ENCODE results near the gene POLR3B. TPM values are rescaled to one million over a fixed set of nuclear protein-coding genes. Genes with fewer than 3 reads are reported as not detected.

POLR3B gene
- total and polyA plus RNA-seq, 2 of the 8 experiments (the other 6 are each of a cell fraction or from before 2014, with no cell fraction given), result 5.0 to 13.2 TPM

DNA sequence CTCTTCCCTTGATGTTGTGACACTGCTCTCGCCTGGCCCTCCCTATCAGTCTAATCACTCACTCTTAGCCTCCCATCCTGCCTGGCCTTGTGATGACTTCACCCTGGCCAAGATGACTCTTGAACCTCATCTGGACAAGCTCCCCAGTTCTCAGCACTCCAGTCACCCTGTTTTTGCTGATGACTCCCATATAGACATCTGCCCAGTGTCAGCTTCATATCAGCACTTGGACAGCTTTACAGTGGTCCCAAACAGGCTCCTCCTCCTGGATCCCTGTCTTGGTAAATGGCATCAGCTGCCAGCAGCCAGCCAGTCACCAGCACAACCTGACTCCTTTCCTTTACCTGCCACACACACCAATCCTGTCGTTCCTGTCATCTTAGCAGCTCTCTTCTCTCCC is 104.2 kb downstream of the POLR3B start:
- H3K4me2 ChIP-seq (ENCODE audit: insufficient read depth in 1 of 2, low read depth in 2 of 2, low read length in 2 of 2), result no peak overlapping the region
- H3K18ac ChIP-seq (ENCODE audit: extremely low read depth, low read length), result no peak overlapping the region
- H2BK15ac ChIP-seq (ENCODE audit: low read length), result no peak overlapping the region
- no peaks in the 10 kb centered on the region for H3K79me1 ChIP-seq (ENCODE audit: low read depth, low read length)
- FAIRE-seq (no peak), DNase-seq (ENCODE audit: low read depth in 1 of 2, low spot score in 2 of 2) (no peak)
- no peak overlapping the region for H2BK12ac ChIP-seq (ENCODE audit: low read depth, low read length)
- H3K27ac ChIP-seq (ENCODE audit: low read depth, low read length), result no peak overlapping the region
- no peak overlapping the region for H3K23ac ChIP-seq (ENCODE audit: insufficient read length)
- H3K79me2 ChIP-seq (ENCODE audit: control insufficient read depth in 1 of 2, insufficient read depth in 2 of 2, low read length in 2 of 2), result no peaks in the 10 kb centered on the region
- 88% methylated on average over 2 of the region's 2 CpGs; no CpG with 5 or more reads in 1 of the 2 experiments for WGBS, 2 experiments (ENCODE audit: extremely low coverage in 1 of 2, insufficient coverage in 1 of 2, insufficient read length in 1 of 2, insufficient replicate concordance in 2 of 2, low coverage in 1 of 2, low lambda C conversion rate in 2 of 2, missing lambda C conversion rate in 1 of 2)
- no peak overlapping the region for H2BK5ac ChIP-seq (ENCODE audit: low read depth, low read length)
- ChIA-PET POLR2A (ENCODE audit: partially characterized antibody) (no interaction called here), CTCF (ENCODE audit: partially characterized antibody) (no interaction called here)
- no peak overlapping the region for H2BK120ac ChIP-seq (replicated peaks; ENCODE audit: low read depth, low read length)
- H3K23me2 ChIP-seq (ENCODE audit: low read depth, low read length), result no peaks in the 10 kb centered on the region
- H3K4ac ChIP-seq (replicated peaks; ENCODE audit: insufficient read length, low read depth, low read length), result no peak overlapping the region
- H3K56ac ChIP-seq (replicated peaks; ENCODE audit: insufficient read length, low read depth, low read length), result no peak overlapping the region
- no peak overlapping the region for H2AFZ ChIP-seq (ENCODE audit: low read length)
- peaks cover 0 to 2% of the 10 kb centered on the region in 2 experiments for H4K20me1 ChIP-seq (replicated peaks in 1 of 2; ENCODE audit: control insufficient read depth in 1 of 2, insufficient read depth in 2 of 2, low read length in 2 of 2)
- no peaks in the 10 kb centered on the region for H3K4me1 ChIP-seq (replicated peaks in 1 of 4; ENCODE audit: control insufficient read depth in 3 of 4, insufficient read depth in 4 of 4, low read length in 3 of 4)
- peaks cover 0 to 5% (median 0%) of the 10 kb centered on the region in 4 experiments; a peak in 2 of 8 replicates for H3K36me3 ChIP-seq (ENCODE audit: control insufficient read depth in 2 of 4, insufficient read depth in 4 of 4, low read length in 3 of 4)
- H4K5ac ChIP-seq (ENCODE audit: insufficient read length, low read depth, low read length), result no peak overlapping the region
- no peak overlapping the region for H3K4me3 ChIP-seq (ENCODE audit: extremely low read depth in 1 of 4, insufficient read depth in 2 of 4, low read depth in 3 of 4, low read length in 4 of 4)
- H4K8ac ChIP-seq (ENCODE audit: extremely low read depth, insufficient read depth, low read length), result no peak overlapping the region
- no peak overlapping the region for H3K9ac ChIP-seq (replicated peaks in 1 of 4; ENCODE audit: extremely low read depth in 1 of 4, low read depth in 3 of 4, low read length in 3 of 4)
- H3K9me3 ChIP-seq (ENCODE audit: insufficient read depth in 2 of 2, low read depth in 1 of 2, low read length in 1 of 2), result no peaks in the 10 kb centered on the region
- H2BK20ac ChIP-seq (ENCODE audit: low read length), result no peak overlapping the region
- no peaks in the 10 kb centered on the region for H3K27me3 ChIP-seq (replicated peaks in 1 of 4; ENCODE audit: control insufficient read depth in 3 of 4, extremely low read depth in 1 of 4, insufficient read depth in 3 of 4, low read length in 3 of 4)
- no peak overlapping the region for H4K91ac ChIP-seq (replicated peaks; ENCODE audit: insufficient read length, low read length)
- 0 out of 2 replicates have a peak overlapping the region, but pooled peaks have one; percentile 13 for H2AK5ac ChIP-seq (ENCODE audit: low read depth, low read length)
- H3K14ac ChIP-seq (ENCODE audit: insufficient read length), result no peak overlapping the region
- no peak for TF ChIP-seq RBBP5 (IDR thresholded peaks at IDR 0.05; ENCODE audit: borderline replicate concordance, low read depth, low read length)
- TF ChIP-seq GABPA (IDR thresholded peaks at IDR 0.05; ENCODE audit: borderline replicate concordance, insufficient read depth, low read length), result no peak
- no peak for TF ChIP-seq RFX5 (IDR thresholded peaks at IDR 0.05; ENCODE audit: borderline replicate concordance, low read depth, low read length)
- TF ChIP-seq EZH2 (IDR thresholded peaks at IDR 0.05; ENCODE audit: low read depth, low read length, severe bottlenecking), result no peak
- TF ChIP-seq NRF1 (IDR thresholded peaks at IDR 0.05; ENCODE audit: low read depth, low read length), result no peak
- TF ChIP-seq, protein P1, sequence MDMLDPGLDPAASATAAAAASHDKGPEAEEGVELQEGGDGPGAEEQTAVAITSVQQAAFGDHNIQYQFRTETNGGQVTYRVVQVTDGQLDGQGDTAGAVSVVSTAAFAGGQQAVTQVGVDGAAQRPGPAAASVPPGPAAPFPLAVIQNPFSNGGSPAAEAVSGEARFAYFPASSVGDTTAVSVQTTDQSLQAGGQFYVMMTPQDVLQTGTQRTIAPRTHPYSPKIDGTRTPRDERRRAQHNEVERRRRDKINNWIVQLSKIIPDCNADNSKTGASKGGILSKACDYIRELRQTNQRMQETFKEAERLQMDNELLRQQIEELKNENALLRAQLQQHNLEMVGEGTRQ (IDR thresholded peaks at IDR 0.05; ENCODE audit: low read length), result no peak
- TF ChIP-seq SIX5 (IDR thresholded peaks at IDR 0.05; ENCODE audit: low read depth, low read length), result no peak
- no peak for TF ChIP-seq SP4 (IDR thresholded peaks at IDR 0.05; ENCODE audit: low read length)
- TF ChIP-seq HDAC2 (IDR thresholded peaks at IDR 0.05; ENCODE audit: borderline replicate concordance in 1 of 2, low read depth in 2 of 2, low read length in 2 of 2), result no peak
- no peak for TF ChIP-seq TAF1 (IDR thresholded peaks at IDR 0.05; ENCODE audit: low read depth, low read length)
- TF ChIP-seq CTBP2 (IDR thresholded peaks at IDR 0.05; ENCODE audit: borderline replicate concordance, insufficient read depth, insufficient read length, low read length), result no peak
- no peak for TF ChIP-seq SP2 (IDR thresholded peaks at IDR 0.05; ENCODE audit: low read length)
- no peak for TF ChIP-seq TEAD4 (IDR thresholded peaks at IDR 0.05; ENCODE audit: low read depth, low read length)

All from H1 (cell line).